Stomach (tissue), 4 donors: ENCODE measurements around the gene RTTN.

Source experiments
- EP300 ChIP-seq: sonication (generic); formaldehyde crosslinking; IDR thresholded peaks from one replicate; pipeline ENCODE4 v1.6.1; 2017; ENCODE audit warnings: antibody characterized with exemption
- POLR2AphosphoS5 ChIP-seq, 3 donors: sonication (generic); formaldehyde crosslinking; IDR thresholded peaks; one replicate each; pipeline ENCODE4 v1.6.1; 2016; ENCODE audit warnings: antibody characterized with exemption in 3 of 3

GRCh38 chr18:70031221-70031620 is 174.3 kb downstream of the RTTN start:
- TF ChIP-seq EP300 (no peak), POLR2AphosphoS5 (IDR thresholded peaks at IDR 0.05) (no peak)
